ENCODE results near the gene PKNOX2.

Gene PKNOX2

GRCh38 chr11:125426818-125427528 is 262.4 kb downstream of the PKNOX2 start:
- no peak for DNase-seq

- no peak for DNase-seq
Measured at GRCh38 chr11:125428486-125429173, 264.1 kb downstream of the PKNOX2 start.

GRCh38 chr11:125429174-125429707 is 264.7 kb downstream of the PKNOX2 start:
- peak; percentile 71 for DNase-seq

GRCh38 chr11:125429807-125430678 is 265.5 kb downstream of the PKNOX2 start:
- DNase-seq, result no peak

- DNase-seq, result no peak
Measured at GRCh38 chr11:125431009-125431408, 266.5 kb downstream of the PKNOX2 start.

- no peak for DNase-seq
Measured at GRCh38 chr11:125431481-125431880, 266.9 kb downstream of the PKNOX2 start.

GRCh38 chr11:125433454-125434121 is 269.0 kb downstream of the PKNOX2 start:
- no peak for DNase-seq

GRCh38 chr11:125435461-125436238 is 271.1 kb downstream of the PKNOX2 start:
- no peak for DNase-seq

- DNase-seq, result no peak
Measured at GRCh38 chr11:125441648-125442410, 277.3 kb downstream of the PKNOX2 start.

- no peak for DNase-seq
Measured at GRCh38 chr11:125442946-125443345, 278.4 kb downstream of the PKNOX2 start.

- DNase-seq, result no peak
Measured at GRCh38 chr11:125443767-125444311, 279.3 kb downstream of the PKNOX2 start.

GRCh38 chr11:125445731-125446130 is 281.2 kb downstream of the PKNOX2 start:
- DNase-seq, result no peak

- DNase-seq, result no peak
Measured at GRCh38 chr11:125446279-125446678, 281.7 kb downstream of the PKNOX2 start.

- DNase-seq, result no peak
Measured at GRCh38 chr11:125447721-125448120, 283.2 kb downstream of the PKNOX2 start.

- DNase-seq, result no peak
Measured at GRCh38 chr11:125448136-125448535, 283.6 kb downstream of the PKNOX2 start.

GRCh38 chr11:125449565-125449964 is 285.0 kb downstream of the PKNOX2 start:
- no peak for DNase-seq

- no peak for DNase-seq
Measured at GRCh38 chr11:125451400-125452124, 287.0 kb downstream of the PKNOX2 start.

GRCh38 chr11:125452125-125452470 is 287.5 kb downstream of the PKNOX2 start:
- DNase-seq, result no peak

- DNase-seq, result no peak
Measured at GRCh38 chr11:125454047-125454446, 289.5 kb downstream of the PKNOX2 start.

GRCh38 chr11:125455851-125456250 is 291.3 kb downstream of the PKNOX2 start:
- DNase-seq, result no peak

Measured in activated CD8-positive, alpha-beta memory T cell treated with anti-CD3 and anti-CD28 coated beads, Interleukin-2, amount 50 U/mL, for 48 hours (primary cell).